ENCODE measurements around the gene EGF.

EGF gene

GRCh38 chr4:109890076-109890475 is 22.6 kb upstream of the EGF start:
- H3K9ac ChIP-seq (ENCODE audit: insufficient read length, low read depth): no peak overlapping the region
- no peaks in the 10 kb centered on the region for H3K9me3 ChIP-seq (ENCODE audit: insufficient read depth, low read length)
- no peak for DNase-seq (ENCODE audit: low read depth, low spot score)

GRCh38 chr4:109902559-109903251 is 10.0 kb upstream of the EGF start:
- DNase-seq (ENCODE audit: low read depth, low spot score): no peak
- H3K4me3 ChIP-seq (ENCODE audit: insufficient read length, low read depth): no peak overlapping the region
- H3K9me3 ChIP-seq (ENCODE audit: insufficient read depth, low read length): peaks cover 6% of the 10 kb centered on the region; the same call in 1 of the 2 replicates
- H3K36me3 ChIP-seq (ENCODE audit: insufficient read depth, insufficient read length, low read length): no peaks in the 10 kb centered on the region
- no peaks in the 10 kb centered on the region for H3K4me1 ChIP-seq (ENCODE audit: insufficient read depth, insufficient read length)
- no peak overlapping the region for H3K9ac ChIP-seq (ENCODE audit: insufficient read length, low read depth)
- no peak for TF ChIP-seq ZNF274 (IDR thresholded peaks at IDR 0.05; ENCODE audit: low read depth, low read length)
- H3K27me3 ChIP-seq (ENCODE audit: insufficient read depth, insufficient read length): no peaks in the 10 kb centered on the region

More at GRCh38 chr4:109890076-109890475, 22.6 kb upstream of the EGF start:
- no peaks in the 10 kb centered on the region for H3K4me1 ChIP-seq (ENCODE audit: insufficient read depth, insufficient read length)
- no peaks in the 10 kb centered on the region for H3K27me3 ChIP-seq (ENCODE audit: insufficient read depth, insufficient read length)
- H3K36me3 ChIP-seq (ENCODE audit: insufficient read depth, insufficient read length, low read length): no peaks in the 10 kb centered on the region
- TF ChIP-seq SUZ12 (IDR thresholded peaks at IDR 0.05; ENCODE audit: extremely low read depth, insufficient read depth, insufficient read length): no peak
- no peak for TF ChIP-seq YY1 (IDR thresholded peaks at IDR 0.05; ENCODE audit: insufficient read depth, insufficient read length)
- no peak for TF ChIP-seq ZNF274 (IDR thresholded peaks at IDR 0.05; ENCODE audit: low read depth, low read length)
- H3K4me3 ChIP-seq (ENCODE audit: insufficient read length, low read depth): no peak overlapping the region

- no peak for DNase-seq (ENCODE audit: low read depth, low spot score)
- TF ChIP-seq ZNF274 (IDR thresholded peaks at IDR 0.05; ENCODE audit: low read depth, low read length): no peak
- TF ChIP-seq YY1 (IDR thresholded peaks at IDR 0.05; ENCODE audit: insufficient read depth, insufficient read length): no peak
- no peak for TF ChIP-seq SUZ12 (IDR thresholded peaks at IDR 0.05; ENCODE audit: extremely low read depth, insufficient read depth, insufficient read length)
Measured at GRCh38 chr4:109908731-109909130, 4.0 kb upstream of the EGF start.

GRCh38 chr4:109910256-109910655 is 2.4 kb upstream of the EGF start:
- Histone ChIP-seq H3K4me3 (ENCODE audit: insufficient read length, low read depth) (no peak overlapping the region), H3K27me3 (ENCODE audit: insufficient read depth, insufficient read length) (no peaks in the 10 kb centered on the region), H3K9me3 (ENCODE audit: insufficient read depth, low read length) (no peaks in the 10 kb centered on the region), H3K4me1 (ENCODE audit: insufficient read depth, insufficient read length) (no peaks in the 10 kb centered on the region), H3K36me3 (ENCODE audit: insufficient read depth, insufficient read length, low read length) (no peaks in the 10 kb centered on the region), H3K9ac (ENCODE audit: insufficient read length, low read depth) (no peak overlapping the region)
- no peak for DNase-seq (ENCODE audit: low read depth, low spot score)
- TF ChIP-seq YY1 (IDR thresholded peaks at IDR 0.05; ENCODE audit: insufficient read depth, insufficient read length) (no peak), SUZ12 (IDR thresholded peaks at IDR 0.05; ENCODE audit: extremely low read depth, insufficient read depth, insufficient read length) (no peak), ZNF274 (IDR thresholded peaks at IDR 0.05; ENCODE audit: low read depth, low read length) (no peak)

More at GRCh38 chr4:109908731-109909130, 4.0 kb upstream of the EGF start:
- H3K9ac ChIP-seq (ENCODE audit: insufficient read length, low read depth): no peak overlapping the region
- no peak overlapping the region for H3K4me3 ChIP-seq (ENCODE audit: insufficient read length, low read depth)
- H3K9me3 ChIP-seq (ENCODE audit: insufficient read depth, low read length): no peaks in the 10 kb centered on the region
- H3K36me3 ChIP-seq (ENCODE audit: insufficient read depth, insufficient read length, low read length): no peaks in the 10 kb centered on the region
- H3K27me3 ChIP-seq (ENCODE audit: insufficient read depth, insufficient read length): no peaks in the 10 kb centered on the region
- no peaks in the 10 kb centered on the region for H3K4me1 ChIP-seq (ENCODE audit: insufficient read depth, insufficient read length)

GRCh38 chr4:109913596-109914241 is 1.0 kb downstream of the EGF start:
- Histone ChIP-seq H3K4me3 (ENCODE audit: insufficient read length, low read depth) (no peak overlapping the region), H3K4me1 (ENCODE audit: insufficient read depth, insufficient read length) (no peaks in the 10 kb centered on the region), H3K36me3 (ENCODE audit: insufficient read depth, insufficient read length, low read length) (no peaks in the 10 kb centered on the region), H3K9ac (ENCODE audit: insufficient read length, low read depth) (no peak overlapping the region), H3K9me3 (ENCODE audit: insufficient read depth, low read length) (no peaks in the 10 kb centered on the region), H3K27me3 (ENCODE audit: insufficient read depth, insufficient read length) (no peaks in the 10 kb centered on the region)
- no peak for TF ChIP-seq SUZ12 (IDR thresholded peaks at IDR 0.05; ENCODE audit: extremely low read depth, insufficient read depth, insufficient read length)
- TF ChIP-seq ZNF274 (IDR thresholded peaks at IDR 0.05; ENCODE audit: low read depth, low read length): no peak
- no peak for TF ChIP-seq YY1 (IDR thresholded peaks at IDR 0.05; ENCODE audit: insufficient read depth, insufficient read length)
- no peak for DNase-seq (ENCODE audit: low read depth, low spot score)

GRCh38 chr4:109914322-109914721 is 1.6 kb downstream of the EGF start:
- H3K4me3 ChIP-seq (ENCODE audit: insufficient read length, low read depth): no peak overlapping the region
- no peak overlapping the region for H3K9ac ChIP-seq (ENCODE audit: insufficient read length, low read depth)

GRCh38 chr4:109915385-109916026 is 2.8 kb downstream of the EGF start:
- H3K9ac ChIP-seq (ENCODE audit: insufficient read length, low read depth): no peak overlapping the region
- H3K9me3 ChIP-seq (ENCODE audit: insufficient read depth, low read length): no peaks in the 10 kb centered on the region
- no peak for DNase-seq (ENCODE audit: low read depth, low spot score)
- no peak overlapping the region for H3K4me3 ChIP-seq (ENCODE audit: insufficient read length, low read depth)
- no peaks in the 10 kb centered on the region for H3K36me3 ChIP-seq (ENCODE audit: insufficient read depth, insufficient read length, low read length)
- no peaks in the 10 kb centered on the region for H3K27me3 ChIP-seq (ENCODE audit: insufficient read depth, insufficient read length)
- TF ChIP-seq ZNF274 (IDR thresholded peaks at IDR 0.05; ENCODE audit: low read depth, low read length) (no peak), SUZ12 (IDR thresholded peaks at IDR 0.05; ENCODE audit: extremely low read depth, insufficient read depth, insufficient read length) (no peak), YY1 (IDR thresholded peaks at IDR 0.05; ENCODE audit: insufficient read depth, insufficient read length) (no peak)
- no peaks in the 10 kb centered on the region for H3K4me1 ChIP-seq (ENCODE audit: insufficient read depth, insufficient read length)

More at GRCh38 chr4:109914322-109914721, 1.6 kb downstream of the EGF start:
- DNase-seq (ENCODE audit: low read depth, low spot score): no peak
- H3K4me1 ChIP-seq (ENCODE audit: insufficient read depth, insufficient read length): no peaks in the 10 kb centered on the region
- TF ChIP-seq SUZ12 (IDR thresholded peaks at IDR 0.05; ENCODE audit: extremely low read depth, insufficient read depth, insufficient read length) (no peak), ZNF274 (IDR thresholded peaks at IDR 0.05; ENCODE audit: low read depth, low read length) (no peak), YY1 (IDR thresholded peaks at IDR 0.05; ENCODE audit: insufficient read depth, insufficient read length) (no peak)
- H3K27me3 ChIP-seq (ENCODE audit: insufficient read depth, insufficient read length): no peaks in the 10 kb centered on the region
- H3K9me3 ChIP-seq (ENCODE audit: insufficient read depth, low read length): no peaks in the 10 kb centered on the region
- no peaks in the 10 kb centered on the region for H3K36me3 ChIP-seq (ENCODE audit: insufficient read depth, insufficient read length, low read length)
